CD4-positive, alpha-beta T cell treated with Interleukin-15 for 1 hour (primary cell): ENCODE measurements around the gene HEXD.
"Not testable (repeated sequence)": the region's sequence is repeated elsewhere in the genome, so short reads cannot be mapped to it uniquely, and the experiment has no call there.

Experiments used
- DNase-seq: peaks from one replicate; pipeline ENCODE4 v3.0.0-alpha.2; 2020

Gene HEXD

DNA sequence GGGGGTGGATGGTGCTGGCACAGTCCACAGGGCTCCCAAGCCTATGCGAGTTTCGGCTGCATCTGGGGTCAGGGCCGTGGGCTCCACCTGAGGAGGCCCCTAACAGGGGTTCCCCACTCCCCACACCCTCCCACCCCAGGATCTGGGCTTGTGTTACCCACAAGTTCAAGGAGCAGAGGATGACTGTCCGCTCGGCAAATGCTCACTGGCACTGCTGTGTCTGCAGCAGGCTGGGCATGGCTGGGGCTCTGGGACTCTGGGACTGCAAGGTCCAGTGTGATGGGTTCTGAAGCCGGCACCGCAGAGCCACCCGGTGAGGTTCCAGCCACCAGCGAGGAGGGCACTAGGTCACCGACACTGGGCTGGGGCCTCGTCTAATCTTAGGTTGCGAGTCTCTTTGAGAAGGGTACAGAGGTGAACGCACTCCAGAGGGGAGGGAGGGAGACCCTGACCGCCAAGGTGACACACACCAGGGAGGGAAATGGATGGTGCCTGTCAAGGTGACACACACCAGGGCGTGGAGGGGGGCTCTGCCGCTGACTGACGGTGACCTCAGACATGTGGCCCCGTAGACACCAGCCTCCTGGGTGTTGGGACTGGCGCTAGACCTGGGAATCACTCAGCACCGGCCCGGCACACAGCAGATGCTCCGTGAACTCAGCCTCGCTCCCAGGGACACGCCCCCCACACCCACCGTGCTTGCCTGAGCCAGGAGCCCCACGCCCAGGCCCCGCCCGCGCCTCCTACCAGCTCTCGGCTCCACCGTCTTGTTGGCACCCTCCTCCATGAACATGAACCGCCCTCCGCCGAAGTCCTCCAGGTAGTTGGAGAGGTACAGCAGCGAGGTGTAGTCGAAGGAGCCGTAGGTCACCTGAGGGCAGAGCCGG, 20.5 kb upstream of the HEXD start:
- DNase-seq = no peak

DNA sequence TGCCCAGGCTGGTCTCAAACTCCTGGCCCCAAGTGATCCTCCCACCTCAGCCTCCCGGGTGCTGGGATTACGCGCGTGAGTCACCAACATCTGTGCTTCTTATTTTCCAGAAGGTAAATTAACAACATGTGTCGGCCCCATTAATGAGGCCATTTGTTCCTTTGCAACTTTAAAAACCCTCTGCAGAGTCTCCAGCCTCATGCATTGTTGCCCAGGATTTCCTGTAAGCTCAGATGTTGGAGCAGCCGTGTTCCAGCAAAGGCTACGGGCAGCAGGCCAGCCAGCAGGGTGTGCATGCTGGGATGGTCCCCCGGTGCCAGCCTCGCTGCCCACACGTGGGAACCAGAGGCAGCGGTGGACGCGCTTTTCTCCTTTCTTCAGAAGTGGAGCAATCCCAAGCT, 19.1 kb upstream of the HEXD start:
- DNase-seq = no peak

DNA sequence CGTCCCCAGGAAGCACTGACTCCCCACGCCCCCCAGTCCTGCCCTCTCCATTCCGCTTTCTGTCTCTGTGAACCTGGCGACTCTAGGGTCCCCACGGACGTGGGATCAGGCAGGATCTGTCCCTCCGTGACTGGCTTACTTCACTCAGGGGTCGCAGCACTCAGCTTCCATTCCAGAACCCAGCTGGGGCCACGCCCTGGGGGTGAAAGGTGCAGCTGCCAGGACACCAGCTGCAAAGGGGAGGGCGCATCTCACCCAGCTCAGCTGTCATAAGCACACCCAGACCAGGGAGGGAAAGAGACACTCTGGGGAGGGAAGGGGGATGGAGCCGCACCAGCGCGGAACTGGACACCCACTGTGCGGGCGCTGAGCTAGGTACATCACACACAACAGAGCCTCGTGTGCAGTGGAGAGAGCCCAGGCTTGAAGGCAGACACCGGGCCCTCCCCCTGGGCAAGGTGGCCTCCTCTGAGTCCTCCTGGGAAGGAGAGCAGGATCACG, 18.5 kb upstream of the HEXD start:
- no peak for DNase-seq

DNA sequence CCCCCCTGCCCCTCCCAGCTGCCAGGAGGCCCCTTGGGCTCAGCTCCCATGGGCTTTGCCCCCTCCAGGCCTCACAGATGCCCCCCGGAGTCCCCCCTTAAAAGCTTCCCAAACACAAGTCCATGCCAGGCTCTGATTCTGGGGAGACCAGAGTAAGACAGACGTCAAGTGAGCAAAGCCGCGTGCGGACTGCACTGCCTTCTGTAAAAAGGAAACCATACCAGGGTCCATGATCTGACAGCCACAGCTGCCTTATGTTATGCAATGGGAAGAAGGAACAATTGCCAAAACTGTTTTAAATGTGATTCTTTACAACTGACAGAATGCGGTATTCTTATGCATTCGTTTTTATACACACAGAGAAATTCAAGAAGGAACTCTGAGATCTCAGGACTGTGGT, 17.9 kb upstream of the HEXD start:
- DNase-seq = no peak

DNA sequence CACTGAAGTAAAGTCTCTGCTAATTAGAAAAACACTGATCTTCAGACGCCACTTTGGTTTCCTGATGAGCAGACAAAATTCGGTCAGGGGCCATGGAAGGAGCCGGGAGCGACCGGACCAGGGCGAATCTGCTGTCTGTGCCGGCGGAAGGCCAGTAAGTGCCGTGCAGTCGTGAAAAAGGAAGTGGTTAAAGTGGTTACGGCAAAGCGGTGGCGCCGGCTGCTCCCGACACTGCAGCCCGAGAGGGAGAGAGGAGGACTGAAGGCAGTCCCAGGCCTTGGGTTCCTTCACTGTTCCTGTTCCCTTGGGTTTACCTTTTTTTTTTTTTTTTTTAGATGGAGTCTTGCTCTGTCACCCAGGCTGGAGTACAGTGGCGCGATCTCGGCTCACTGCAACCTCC, 17.3 kb upstream of the HEXD start:
- DNase-seq = peak; percentile 55

DNA sequence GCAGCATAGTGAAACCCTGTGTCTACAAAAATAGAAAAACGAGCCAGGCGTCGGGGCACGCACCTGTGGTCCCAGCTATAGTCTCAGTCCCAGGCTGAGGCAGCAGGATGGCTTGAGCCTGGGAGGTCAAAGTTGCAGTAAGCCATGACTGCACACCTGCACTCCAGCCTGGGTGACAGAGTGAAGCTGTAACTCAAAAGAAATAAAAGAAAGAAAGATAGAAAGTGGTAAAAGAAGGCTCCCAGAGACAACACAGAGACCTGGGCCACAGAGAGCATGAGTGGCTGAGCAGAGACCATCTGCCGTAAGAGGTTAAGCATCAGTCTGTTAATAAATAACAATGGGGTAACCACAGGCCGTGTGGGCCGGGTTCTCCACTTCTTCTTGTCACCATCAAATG, 15.3 kb upstream of the HEXD start:
- no peak for DNase-seq

DNA sequence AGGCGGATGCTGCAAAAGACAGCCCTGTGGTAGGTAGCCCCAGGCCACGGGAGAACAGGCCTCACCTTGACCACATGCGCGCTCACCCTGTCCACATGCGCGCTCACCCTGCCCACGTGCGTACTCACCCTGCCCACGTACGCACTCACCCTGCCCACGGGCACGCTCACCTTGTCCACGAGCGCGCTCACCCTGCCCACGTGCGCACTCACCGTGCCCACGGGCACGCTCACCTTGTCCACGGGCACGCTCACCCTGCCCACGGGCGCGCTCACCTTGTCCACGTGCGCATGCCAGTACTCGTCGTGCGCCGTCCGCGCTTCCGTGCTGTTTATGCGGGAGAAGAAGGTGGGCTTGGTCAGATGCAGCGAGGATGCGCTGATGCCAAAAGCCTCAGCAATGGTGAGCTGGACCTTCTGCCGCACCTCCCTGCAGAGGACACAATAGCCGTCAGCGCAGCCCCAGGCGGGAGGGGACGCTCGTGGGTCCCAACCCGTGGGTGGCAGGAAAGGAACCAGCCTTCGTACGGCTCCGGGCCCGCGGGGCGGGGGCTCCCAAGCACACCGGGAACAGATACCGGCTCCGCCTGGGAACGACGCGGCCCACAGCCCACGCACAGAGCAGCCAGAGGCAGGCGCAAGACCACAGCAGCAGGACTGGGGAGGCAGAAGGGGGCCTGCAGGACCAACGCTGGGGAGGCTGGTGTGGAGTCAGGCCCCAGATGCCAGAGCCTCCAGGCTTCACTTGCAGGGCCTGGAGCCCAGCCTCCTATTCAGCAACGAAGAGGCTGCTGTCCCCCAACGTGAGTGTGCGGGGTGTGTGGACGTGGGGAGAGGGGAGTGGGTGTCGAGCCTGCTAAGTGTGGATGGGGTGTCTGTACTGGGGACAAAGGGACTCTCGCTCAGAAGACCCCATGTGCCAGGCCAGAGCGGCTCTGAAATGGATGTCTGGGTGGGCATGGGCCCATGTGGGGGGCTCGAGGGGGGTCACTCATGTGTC, 14.2 kb upstream of the HEXD start:
- no peak for DNase-seq

DNA sequence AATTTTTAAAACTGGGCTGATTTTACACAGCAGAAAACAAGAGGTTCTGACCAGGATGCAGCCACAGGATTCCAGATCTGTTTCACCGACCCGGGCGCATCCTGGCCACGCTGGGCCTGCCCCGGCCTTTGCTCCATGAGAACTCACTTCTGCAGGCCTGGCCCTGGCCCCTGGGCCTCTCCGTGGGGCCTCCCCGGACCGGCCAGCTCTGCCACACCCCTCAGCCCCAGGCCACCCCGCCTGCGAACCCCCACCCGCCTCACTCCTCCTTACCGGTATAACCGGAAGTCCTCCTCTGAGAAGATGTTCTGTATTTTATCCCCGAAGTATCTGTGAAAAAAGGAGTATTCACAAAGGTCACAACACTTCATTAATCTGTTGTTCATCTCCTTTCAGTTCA, 13.1 kb upstream of the HEXD start:
- no peak for DNase-seq

DNA sequence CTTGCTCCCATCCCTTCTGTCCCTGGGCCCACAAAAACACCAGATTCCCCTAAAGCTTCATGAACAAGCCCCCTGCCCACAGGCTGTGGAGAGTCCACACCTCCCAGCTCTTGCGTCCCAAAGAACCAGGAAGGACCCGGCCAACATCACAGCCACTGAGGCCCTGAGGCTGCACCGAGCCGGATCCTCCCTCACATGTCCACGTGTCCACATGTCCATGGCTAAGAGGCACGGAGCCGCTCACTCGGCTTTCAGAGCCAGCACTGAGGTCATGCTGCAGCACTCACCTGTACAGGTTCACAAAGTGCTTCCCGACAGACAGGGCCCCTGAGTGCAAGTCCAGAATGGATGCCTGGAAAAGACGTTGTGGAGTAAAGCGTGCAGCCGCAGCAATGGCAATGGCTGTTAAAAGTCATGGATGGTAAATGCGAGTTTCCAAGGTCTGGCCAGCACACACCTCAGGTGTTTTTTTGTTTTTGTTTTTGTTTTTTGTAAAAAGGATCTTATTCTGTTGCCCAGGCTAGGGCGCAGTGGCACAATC, 11.9 kb upstream of the HEXD start:
- DNase-seq = no peak

DNA sequence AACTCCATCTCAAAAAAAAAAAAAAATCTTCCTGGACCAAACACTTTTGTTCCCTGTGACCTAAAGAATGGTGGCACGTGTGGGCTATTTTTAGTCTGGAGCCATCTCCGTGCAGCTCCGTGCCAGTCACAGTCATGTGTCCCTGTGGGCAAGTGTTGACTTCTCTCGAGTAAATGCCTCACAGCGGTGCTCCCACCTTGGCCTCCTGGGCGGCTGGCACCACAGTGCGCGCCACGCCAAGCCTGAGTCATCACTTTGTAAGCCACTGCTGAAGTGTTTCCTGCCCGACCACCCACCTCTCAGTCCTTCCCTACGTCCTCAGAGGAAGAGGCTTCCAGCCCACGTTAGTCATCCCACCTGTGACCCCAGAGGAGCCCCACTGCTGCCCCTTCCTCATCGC, 10.9 kb upstream of the HEXD start:
- no peak for DNase-seq

DNA sequence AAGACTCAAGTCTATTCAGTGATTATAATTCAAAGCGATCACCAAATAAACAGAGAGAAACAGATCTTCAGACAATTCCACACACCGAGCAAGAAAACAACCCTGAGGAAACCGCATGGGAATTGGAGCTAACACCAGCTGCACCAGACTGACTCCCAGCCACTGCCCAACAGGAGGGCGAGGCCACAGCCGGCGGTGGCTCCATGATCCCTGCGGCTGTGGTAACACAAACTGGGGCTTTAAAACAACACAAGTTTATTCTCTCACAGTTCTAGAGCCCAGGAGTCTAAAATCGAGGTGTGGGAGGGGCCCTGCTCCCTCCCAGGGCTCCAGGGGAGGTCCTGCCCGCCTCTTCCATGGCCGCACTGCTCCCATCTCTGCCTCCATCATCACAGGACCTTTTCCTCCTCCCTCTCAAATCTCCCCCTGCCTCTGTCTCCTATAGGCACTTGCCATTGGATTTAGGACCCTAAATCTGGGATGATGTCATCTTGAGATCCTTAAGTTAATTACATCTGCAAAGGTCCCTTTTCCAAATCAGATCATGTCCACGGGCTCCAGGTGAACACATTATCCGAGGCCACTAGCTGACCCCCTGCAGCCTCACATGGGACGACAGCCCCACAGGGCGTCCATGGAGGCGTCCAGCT, 9.7 kb upstream of the HEXD start:
- no peak for DNase-seq

DNA sequence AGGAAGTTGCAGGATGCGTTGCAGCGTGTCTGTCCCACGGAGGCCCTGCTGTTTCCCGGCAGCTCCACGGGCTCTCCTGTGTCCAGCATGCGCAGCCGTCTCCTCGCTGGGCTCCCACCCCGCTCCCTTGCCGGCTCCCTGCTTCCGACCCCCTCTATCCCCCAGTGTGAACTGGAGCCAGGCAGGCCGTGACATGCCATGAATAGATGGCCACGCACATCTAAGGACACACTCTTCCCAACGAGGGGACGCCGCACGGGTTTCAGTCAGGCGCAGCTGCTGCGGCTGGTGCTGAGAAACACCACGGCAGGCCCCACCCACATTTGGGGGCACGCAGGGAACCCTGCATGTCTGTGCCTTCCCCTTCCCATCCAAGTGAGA, 9.2 kb upstream of the HEXD start:
- no peak for DNase-seq

DNA sequence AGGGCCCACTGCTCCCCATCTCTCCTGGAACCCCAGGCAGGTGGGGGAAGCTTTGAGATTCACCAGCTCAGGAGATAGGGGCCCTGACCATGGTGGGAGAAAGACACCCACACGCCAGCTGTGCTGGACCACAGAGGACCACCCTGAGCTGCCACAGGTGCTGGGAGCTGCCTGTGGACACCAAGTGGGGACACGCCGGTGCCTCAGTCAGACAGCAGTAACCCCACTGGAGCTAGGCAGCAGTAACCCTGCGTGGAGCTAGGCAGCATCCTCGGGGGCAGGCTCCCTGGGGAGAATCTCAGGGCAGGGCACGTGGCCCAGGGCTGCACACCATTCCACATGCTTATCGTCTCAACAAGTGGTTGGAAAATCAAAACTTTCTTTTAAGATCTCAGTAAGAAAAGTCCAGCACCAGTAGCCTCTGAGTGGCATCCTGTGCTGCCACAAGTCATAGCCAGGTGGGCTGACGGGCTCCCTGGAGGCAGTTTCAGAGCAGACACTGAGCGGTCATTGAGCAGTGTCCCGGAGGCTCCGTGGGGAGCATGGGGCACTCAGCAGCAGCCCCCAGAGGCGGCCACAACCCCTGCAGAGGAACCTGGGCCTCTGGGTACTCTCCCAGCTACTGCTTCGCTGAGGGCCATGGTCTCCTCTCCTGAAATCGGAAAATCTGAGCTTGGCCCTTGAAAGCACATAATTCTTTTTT, 8.0 kb upstream of the HEXD start:
- DNase-seq = no peak

DNA sequence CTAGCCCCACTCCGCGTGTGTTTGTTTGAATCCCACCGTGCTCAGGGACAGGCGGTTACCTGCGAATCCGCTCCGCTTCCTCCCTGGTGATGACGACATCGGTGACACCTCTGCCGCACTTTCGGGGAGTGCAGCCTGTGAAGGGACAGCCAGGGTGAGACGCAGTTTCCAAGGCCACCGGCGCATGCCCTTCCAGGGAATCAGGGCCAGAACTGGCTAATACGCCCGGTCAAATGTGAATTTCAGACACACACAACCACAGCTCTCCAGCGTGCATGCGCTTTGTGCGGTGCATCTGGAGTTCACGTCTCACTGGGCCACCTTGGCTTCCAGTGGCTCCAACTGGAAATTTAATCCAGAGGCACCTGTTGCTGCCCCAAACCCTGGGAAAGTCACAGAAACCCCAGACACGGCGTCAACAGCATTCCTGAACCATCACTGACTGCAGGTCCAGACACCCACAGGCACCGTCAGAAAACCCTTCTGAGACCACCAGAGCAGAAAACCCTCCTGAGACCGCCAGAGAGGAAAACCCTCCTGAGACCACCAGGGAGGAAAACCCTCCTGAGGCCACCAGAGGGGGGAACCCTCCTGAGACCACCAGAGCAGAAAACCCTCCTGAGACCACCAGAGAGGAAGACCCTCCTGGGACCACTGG, 6.6 kb upstream of the HEXD start:
- no peak for DNase-seq

DNA sequence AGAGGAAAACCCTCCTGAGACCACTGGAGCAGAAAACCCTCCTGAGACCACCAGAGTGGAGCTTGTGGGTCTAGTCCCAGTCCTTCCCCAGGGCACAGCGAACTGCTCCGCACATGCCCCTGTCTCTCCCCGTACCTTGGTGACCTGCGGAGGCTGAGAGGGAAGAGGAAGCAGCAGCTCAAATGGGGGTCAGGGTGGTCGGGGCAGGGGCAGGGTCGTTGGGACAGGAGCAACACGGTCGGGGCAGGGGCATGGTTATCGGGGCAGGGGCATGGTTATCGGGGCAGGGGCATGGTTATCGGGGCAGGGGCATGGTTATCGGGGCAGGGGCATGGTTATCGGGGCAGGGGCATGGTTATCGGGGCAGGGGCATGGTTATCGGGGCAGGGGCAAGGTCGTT, 6.1 kb upstream of the HEXD start:
- not testable (repeated sequence) for DNase-seq

DNA sequence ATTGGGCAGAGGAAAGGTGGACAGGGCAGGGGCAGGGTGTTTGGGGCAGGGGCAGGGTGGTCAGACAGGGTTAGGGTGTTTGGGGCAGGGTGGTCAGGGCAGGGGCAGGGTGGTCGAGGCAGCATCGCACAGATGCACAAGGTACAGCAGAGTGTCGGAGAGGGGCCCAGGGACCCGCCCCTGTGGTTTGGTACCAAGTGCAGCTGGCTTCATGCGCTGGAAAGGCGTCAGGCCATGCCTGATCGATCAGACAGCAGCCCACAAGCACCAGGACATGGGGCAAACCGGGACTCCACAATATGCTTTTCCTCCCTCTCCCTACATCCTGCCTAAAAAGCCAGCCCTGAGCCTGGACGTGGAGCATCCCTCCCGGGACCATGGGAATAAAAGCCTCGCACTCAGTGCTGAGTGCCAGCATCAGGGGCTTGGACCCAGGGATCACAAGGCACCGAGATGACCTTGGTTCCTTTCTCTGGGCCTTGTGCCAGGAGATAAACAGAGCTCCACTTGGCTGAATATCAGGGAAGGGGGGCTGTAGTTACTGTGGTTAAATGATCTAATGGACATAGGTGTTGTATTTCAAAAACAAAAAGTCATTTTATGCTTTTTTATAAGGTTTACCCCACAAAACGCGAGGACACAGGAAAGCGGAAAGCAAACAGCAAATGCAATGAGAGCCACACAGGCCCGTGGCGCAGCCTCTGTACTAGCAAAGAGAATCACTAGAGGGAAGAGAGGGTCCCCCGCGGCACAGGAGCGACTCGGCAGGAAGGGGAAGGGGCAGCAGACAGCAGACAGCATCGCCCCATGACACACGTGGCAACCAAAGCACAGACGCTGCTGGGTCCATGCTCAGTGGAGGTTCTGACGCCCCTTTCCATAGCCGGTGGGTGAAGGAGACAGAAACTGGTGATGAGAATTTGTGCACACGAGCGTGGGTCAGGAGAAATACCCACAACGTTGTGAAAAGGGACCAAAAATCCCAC, 5.3 kb upstream of the HEXD start:
- DNase-seq = no peak

DNA sequence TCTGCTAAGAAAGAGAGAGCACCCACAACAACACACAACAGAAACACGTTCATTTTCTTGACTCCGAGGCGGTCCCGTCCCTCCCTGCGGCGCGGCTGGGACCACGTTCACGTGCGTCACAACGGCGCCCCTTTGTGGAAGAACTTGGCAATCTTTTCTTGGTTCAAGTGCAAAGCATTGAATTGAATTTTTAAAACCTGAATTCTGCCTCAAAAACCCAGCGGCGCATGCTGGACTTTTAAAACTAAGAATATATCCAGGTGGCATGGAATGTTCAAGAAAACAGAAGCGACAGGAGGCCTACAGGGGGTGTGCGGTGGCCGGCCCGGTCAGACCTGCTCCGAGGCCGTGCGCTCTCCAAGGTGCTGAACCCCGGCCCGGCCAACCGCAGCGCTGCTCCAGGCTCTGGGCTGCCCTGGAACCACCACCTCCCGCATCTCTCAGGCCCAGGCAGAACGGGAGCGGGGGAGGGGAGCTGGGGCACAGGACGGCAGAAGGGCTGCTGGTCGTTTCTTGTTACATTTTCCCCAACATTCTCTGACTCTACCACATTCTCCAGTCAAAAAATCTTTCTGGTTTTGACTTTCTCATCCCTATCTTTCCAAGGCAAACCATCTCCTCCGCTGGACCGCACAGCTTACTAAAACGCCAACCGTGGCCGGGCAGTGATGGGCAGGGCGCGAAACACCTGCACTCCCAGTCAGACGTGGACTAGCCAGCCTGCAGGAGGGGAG, 3.4 kb upstream of the HEXD start:
- DNase-seq = peak; percentile 65

DNA sequence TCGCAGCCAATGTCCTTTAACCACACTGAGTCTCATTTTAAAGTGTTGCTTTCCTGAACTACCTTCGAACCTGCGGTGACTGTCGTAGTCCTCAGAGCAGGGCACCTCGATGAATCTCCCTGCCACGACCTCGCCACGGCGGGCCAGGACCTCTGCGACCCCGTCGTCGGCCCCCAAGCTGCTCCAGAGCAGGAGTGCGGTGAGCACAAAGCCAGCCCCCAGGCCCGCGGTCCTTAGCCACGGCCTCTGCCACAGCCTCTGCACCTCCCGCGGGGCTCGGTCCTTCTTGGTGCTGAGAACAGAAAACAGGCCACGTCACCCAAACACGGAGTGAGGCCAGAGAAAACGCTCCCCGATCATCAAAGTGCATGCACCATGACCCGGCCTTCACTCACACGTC, 2.8 kb upstream of the HEXD start:
- DNase-seq = no peak

DNA sequence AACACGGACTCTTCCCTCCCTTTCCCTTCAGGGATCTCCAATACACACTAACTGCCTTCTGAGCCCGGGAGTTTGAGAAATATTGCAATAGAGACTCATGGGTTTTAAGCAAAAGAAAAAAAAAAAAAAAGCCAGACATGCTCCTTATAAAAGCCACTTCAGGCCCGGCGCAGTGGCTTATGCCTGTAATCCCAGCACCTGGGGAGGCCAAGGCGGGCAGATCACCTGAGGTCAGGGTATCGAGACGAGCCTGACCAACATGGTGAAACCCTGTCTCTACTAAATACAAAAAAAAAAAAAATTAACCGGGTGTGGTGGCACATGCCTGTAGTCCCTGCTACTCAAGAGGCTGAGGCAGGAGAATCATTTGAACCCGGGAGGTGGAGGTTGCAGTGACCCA, 2.4 kb upstream of the HEXD start:
- no peak for DNase-seq

DNA sequence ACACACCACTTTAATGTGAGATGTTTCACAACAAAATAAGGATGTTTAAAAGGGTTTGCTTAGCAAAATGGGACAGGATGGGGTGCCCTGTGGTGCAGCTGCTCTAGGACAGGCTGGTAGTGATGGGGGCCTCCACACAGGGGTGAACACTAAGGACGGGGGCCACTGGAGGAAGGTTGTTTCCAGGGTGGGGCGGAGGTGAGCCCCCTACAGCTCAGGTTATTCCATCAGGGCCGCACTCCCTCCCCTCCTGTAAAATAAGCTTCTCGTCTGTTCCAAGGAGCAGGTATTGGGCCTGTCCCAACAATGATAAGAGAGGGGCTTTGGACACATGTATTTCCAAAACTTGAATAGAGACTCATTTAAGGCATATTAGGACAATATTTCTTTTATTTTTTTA, 1.9 kb upstream of the HEXD start:
- no peak for DNase-seq
